ENCODE data around the gene CST9. TPM values are rescaled to one million over a fixed set of nuclear protein-coding genes. Genes with fewer than 3 reads are reported as not detected.
"Not testable (repeated sequence)": the region's sequence is repeated elsewhere in the genome, so short reads cannot be mapped to it uniquely, and the experiment has no call there.

CST9 gene
- polyA plus RNA-seq, 1 donor (not counting 4 experiments of a cell fraction or from before 2014, with no cell fraction given) = not detected

DNA sequence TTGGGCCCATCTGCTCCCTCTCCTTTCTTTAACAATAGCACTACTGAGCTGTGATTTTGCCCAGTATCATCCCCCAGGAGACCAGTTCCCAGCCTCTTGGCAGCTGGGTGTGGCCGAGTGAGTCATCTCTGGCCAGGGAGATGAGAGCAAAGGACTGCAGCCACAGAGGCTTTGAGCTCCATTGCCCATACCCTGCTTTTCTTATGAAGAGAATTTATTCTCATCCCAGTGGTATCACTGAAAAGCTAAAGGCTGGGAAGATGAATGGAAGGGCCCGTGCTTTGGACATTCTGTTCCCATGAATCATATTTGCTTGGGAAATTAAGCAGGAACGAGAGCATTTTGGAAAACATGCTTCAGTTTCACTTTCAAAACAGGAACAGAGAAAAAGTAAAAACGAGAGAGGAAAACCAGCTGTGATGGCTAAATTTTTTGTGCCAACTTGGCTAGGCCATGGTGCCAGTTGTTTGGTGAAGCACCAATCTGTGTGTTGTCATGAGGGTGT is 17.2 kb upstream of the CST9 start:
- H3K79me2 ChIP-seq (ENCODE audit: control insufficient read depth, insufficient read depth, low read length) = no peaks in the 10 kb centered on the region
- peak overlapping the region; percentile 80 for H3K9ac ChIP-seq (ENCODE audit: control insufficient read depth, extremely low read depth, insufficient read depth, low read length)
- H3K9me3 ChIP-seq (ENCODE audit: control insufficient read depth, low read depth, low read length) = no peaks in the 10 kb centered on the region
- DNase-seq (ENCODE audit: low read depth, low spot score) = no peak
- peak overlapping the region; percentile 59 for H2AFZ ChIP-seq (ENCODE audit: control insufficient read depth, low read length)
- H3K9me1 ChIP-seq (ENCODE audit: control insufficient read depth, extremely low read depth, insufficient read depth, low read length) = no peaks in the 10 kb centered on the region
- peak; percentile 68 for FAIRE-seq
- H3K27ac ChIP-seq (ENCODE audit: control insufficient read depth, insufficient read depth, low read length) = peak overlapping the region; percentile 97
- peaks cover 41% of the 10 kb centered on the region for H3K4me1 ChIP-seq (ENCODE audit: control insufficient read depth, extremely low read depth, insufficient read depth, low read length)
- no peaks in the 10 kb centered on the region for H3K27me3 ChIP-seq (ENCODE audit: control insufficient read depth, extremely low read depth, insufficient read depth, low read length)
- H3K4me2 ChIP-seq (ENCODE audit: control insufficient read depth, extremely low read depth, insufficient read depth, low read depth, low read length) = peak overlapping the region; percentile 98
- TF ChIP-seq EZH2 (IDR thresholded peaks at IDR 0.05; ENCODE audit: low read length) = no peak
- TF ChIP-seq, protein P1, sequence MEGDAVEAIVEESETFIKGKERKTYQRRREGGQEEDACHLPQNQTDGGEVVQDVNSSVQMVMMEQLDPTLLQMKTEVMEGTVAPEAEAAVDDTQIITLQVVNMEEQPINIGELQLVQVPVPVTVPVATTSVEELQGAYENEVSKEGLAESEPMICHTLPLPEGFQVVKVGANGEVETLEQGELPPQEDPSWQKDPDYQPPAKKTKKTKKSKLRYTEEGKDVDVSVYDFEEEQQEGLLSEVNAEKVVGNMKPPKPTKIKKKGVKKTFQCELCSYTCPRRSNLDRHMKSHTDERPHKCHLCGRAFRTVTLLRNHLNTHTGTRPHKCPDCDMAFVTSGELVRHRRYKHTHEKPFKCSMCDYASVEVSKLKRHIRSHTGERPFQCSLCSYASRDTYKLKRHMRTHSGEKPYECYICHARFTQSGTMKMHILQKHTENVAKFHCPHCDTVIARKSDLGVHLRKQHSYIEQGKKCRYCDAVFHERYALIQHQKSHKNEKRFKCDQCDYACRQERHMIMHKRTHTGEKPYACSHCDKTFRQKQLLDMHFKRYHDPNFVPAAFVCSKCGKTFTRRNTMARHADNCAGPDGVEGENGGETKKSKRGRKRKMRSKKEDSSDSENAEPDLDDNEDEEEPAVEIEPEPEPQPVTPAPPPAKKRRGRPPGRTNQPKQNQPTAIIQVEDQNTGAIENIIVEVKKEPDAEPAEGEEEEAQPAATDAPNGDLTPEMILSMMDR (optimal IDR thresholded peaks at IDR 0.05 in 1 of 3, IDR thresholded peaks at IDR 0.05 in 1 of 3, conservative IDR thresholded peaks at IDR 0.05 in 1 of 3; ENCODE audit: extremely low read depth in 1 of 3, insufficient read depth in 2 of 3, low read length in 3 of 3) = no peak
- H3K4me3 ChIP-seq (ENCODE audit: control insufficient read depth in 2 of 3, extremely low read depth in 1 of 3, insufficient read depth in 2 of 3, low read depth in 1 of 3, low read length in 3 of 3) = peak overlapping the region; percentile 10 to 71 (median 68)
- no peaks in the 10 kb centered on the region for H4K20me1 ChIP-seq (ENCODE audit: control insufficient read depth, extremely low read depth, insufficient read depth, low read length)
- dilution Hi-C loops (cut with MboI; ENCODE audit: extremely low pct_ligation_motif_present, low sequenced_read_pairs) = loop anchor here (25.0 kb wide), 1 partner anchor 211 kb away; the partner anchor contains the start of gene NAPB
- no peaks in the 10 kb centered on the region for H3K36me3 ChIP-seq (ENCODE audit: control insufficient read depth in 2 of 2, extremely low read depth in 1 of 2, insufficient read depth in 2 of 2, low read length in 2 of 2)

DNA sequence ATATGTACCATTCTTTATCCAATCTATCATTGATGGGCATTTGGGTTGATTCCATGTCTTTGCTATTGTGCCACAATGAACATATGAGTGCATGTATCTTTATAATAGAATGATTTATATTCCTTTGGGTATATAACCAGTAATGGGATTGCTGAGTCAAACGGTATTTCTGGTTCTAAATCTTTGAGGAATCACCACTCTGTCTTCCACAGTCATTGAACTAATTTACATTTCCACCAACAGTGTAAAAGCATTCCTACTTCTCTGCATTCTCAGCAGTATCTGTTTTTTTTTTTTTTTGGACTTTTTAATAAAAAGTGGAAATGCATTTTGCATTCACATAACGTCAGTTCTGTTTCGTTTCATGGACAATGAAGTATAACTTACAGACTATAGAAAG is 16.7 kb upstream of the CST9 start:
- Histone ChIP-seq H3K4me3 (ENCODE audit: control insufficient read depth in 2 of 3, extremely low read depth in 1 of 3, insufficient read depth in 2 of 3, low read depth in 1 of 3, low read length in 3 of 3) (peak overlapping the region in 2 of 3 experiments; percentile 10 to 71), H3K4me2 (ENCODE audit: control insufficient read depth, extremely low read depth, insufficient read depth, low read depth, low read length) (peak overlapping the region; percentile 98), H3K9ac (ENCODE audit: control insufficient read depth, extremely low read depth, insufficient read depth, low read length) (peak overlapping the region; percentile 80), H3K4me1 (ENCODE audit: control insufficient read depth, extremely low read depth, insufficient read depth, low read length) (peaks cover 41% of the 10 kb centered on the region), H3K27ac (ENCODE audit: control insufficient read depth, insufficient read depth, low read length) (peak overlapping the region; percentile 97)
- not testable (repeated sequence) for H4K20me1 ChIP-seq (ENCODE audit: control insufficient read depth, extremely low read depth, insufficient read depth, low read length); H3K36me3 ChIP-seq (ENCODE audit: control insufficient read depth in 2 of 2, extremely low read depth in 1 of 2, insufficient read depth in 2 of 2, low read length in 2 of 2); H2AFZ ChIP-seq (ENCODE audit: control insufficient read depth, low read length); H3K27me3 ChIP-seq (ENCODE audit: control insufficient read depth, extremely low read depth, insufficient read depth, low read length); DNase-seq (ENCODE audit: low read depth, low spot score); H3K9me1 ChIP-seq (ENCODE audit: control insufficient read depth, extremely low read depth, insufficient read depth, low read length); H3K9me3 ChIP-seq (ENCODE audit: control insufficient read depth, low read depth, low read length); FAIRE-seq; H3K79me2 ChIP-seq (ENCODE audit: control insufficient read depth, insufficient read depth, low read length)
- dilution Hi-C loops (cut with MboI; ENCODE audit: extremely low pct_ligation_motif_present, low sequenced_read_pairs) = loop anchor here (25.0 kb wide), 1 partner anchor 210 kb away; the partner anchor contains the start of gene NAPB

DNA sequence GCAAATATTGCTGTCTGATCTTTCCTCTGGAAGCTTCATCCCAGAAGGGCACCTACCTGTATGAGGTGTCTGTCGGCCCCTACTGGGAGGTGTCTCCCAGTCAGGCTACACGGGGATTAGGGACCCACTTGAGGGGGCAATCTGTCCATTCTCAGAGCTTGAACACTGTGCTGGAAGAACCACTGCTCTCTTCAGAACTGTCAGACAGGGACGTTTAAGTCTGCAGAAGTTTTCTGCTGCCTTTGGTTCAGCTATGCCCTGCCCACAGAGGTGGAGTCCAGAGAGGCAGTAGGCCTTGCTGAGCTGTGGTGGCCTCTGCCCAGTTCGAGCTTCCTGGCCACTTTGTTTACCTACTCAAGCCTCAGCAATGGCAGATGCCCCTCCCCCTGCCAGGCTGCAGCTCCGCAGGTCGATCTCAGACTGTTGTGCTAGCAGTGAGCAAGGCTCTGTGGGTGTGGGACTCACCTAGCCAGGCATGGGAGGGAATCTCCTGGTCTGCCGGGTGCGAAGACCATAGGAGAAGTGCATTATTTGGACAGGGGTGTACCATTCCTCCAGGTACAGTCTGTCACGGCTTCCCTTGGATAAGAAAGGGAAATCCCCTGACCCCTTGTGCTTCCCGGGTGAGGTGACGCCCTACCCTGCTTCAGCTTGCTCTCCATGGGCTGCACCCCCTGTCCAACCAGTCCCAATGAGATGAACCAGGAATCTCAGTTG is 15.1 kb upstream of the CST9 start:
- not testable (repeated sequence) for H3K4me2 ChIP-seq (ENCODE audit: control insufficient read depth, extremely low read depth, insufficient read depth, low read depth, low read length); H3K27me3 ChIP-seq (ENCODE audit: control insufficient read depth, extremely low read depth, insufficient read depth, low read length); H3K36me3 ChIP-seq (ENCODE audit: control insufficient read depth in 2 of 2, extremely low read depth in 1 of 2, insufficient read depth in 2 of 2, low read length in 2 of 2); H2AFZ ChIP-seq (ENCODE audit: control insufficient read depth, low read length); H4K20me1 ChIP-seq (ENCODE audit: control insufficient read depth, extremely low read depth, insufficient read depth, low read length); H3K79me2 ChIP-seq (ENCODE audit: control insufficient read depth, insufficient read depth, low read length); H3K27ac ChIP-seq (ENCODE audit: control insufficient read depth, insufficient read depth, low read length); FAIRE-seq; H3K4me3 ChIP-seq (ENCODE audit: control insufficient read depth in 2 of 3, extremely low read depth in 1 of 3, insufficient read depth in 2 of 3, low read depth in 1 of 3, low read length in 3 of 3); H3K9me3 ChIP-seq (ENCODE audit: control insufficient read depth, low read depth, low read length); H3K9me1 ChIP-seq (ENCODE audit: control insufficient read depth, extremely low read depth, insufficient read depth, low read length); H3K9ac ChIP-seq (ENCODE audit: control insufficient read depth, extremely low read depth, insufficient read depth, low read length); DNase-seq (ENCODE audit: low read depth, low spot score)
- dilution Hi-C loops (cut with MboI; ENCODE audit: extremely low pct_ligation_motif_present, low sequenced_read_pairs) = loop anchor here (25.0 kb wide), 1 partner anchor 209 kb away; the partner anchor contains the start of gene NAPB
- H3K4me1 ChIP-seq (ENCODE audit: control insufficient read depth, extremely low read depth, insufficient read depth, low read length) = peaks cover 32% of the 10 kb centered on the region
